Astrocyte (in vitro differentiated cells and primary cell): ENCODE measurements around the gene OGT. TPM values are rescaled to one million over a fixed set of nuclear protein-coding genes. Genes with fewer than 3 reads are reported as not detected.

Experiments used
- DNase-seq: peaks from one replicate; pipeline ENCODE4 v3.0.0-alpha.2; 2010; ENCODE audit warnings: low read depth
- FAIRE-seq: peaks from 2 replicates; lab custom pipeline; 2011; peaks lifted over from hg19 to GRCh38; lab: Jason Lieb, UNC
- H2AFZ ChIP-seq: 2 replicates; pipeline ENCODE4 v1.6.0; 2012; ENCODE audit warnings: low read depth, low read length, inconsistent platforms
- H3K27ac ChIP-seq: 2 replicates; pipeline ENCODE4 v1.5.1; 2011; ENCODE audit warnings: low read depth, low read length, inconsistent platforms
- H3K27me3 ChIP-seq: 2 replicates; pipeline ENCODE4 v1.6.0; 2011; ENCODE audit warnings: low read length, inconsistent platforms; ENCODE audit not compliant: insufficient read depth
- H3K36me3 ChIP-seq: 2 replicates; pipeline ENCODE4 v1.5.1; 2011; ENCODE audit warnings: low read length, inconsistent platforms; ENCODE audit not compliant: insufficient read depth
- H3K4me1 ChIP-seq: 2 replicates; pipeline ENCODE4 v1.5.1; 2011; ENCODE audit warnings: low read length, inconsistent platforms; ENCODE audit not compliant: insufficient read depth
- H3K4me2 ChIP-seq: 2 replicates; pipeline ENCODE4 v1.6.0; 2012; ENCODE audit warnings: low read length, inconsistent platforms
- H3K4me3 ChIP-seq: 2 replicates; pipeline ENCODE4 v1.5.1; 2011; ENCODE audit warnings: low read depth, mild to moderate bottlenecking, low read length, inconsistent platforms; ENCODE audit not compliant: insufficient read depth
- H3K79me2 ChIP-seq: 2 replicates; pipeline ENCODE4 v1.6.0; 2012; ENCODE audit warnings: mild to moderate bottlenecking, low read length, inconsistent platforms; ENCODE audit not compliant: insufficient read depth
- H3K9ac ChIP-seq: 2 replicates; pipeline ENCODE4 v1.6.0; 2012; ENCODE audit warnings: mild to moderate bottlenecking, low read length, inconsistent platforms
- H3K9me3 ChIP-seq: 2 replicates; pipeline ENCODE4 v1.5.1; 2012; ENCODE audit warnings: low read depth, mild to moderate bottlenecking, low read length, inconsistent platforms; ENCODE audit not compliant: insufficient read depth
- H4K20me1 ChIP-seq: 2 replicates; pipeline ENCODE4 v1.6.0; 2012; ENCODE audit warnings: low read length, inconsistent platforms; ENCODE audit not compliant: insufficient read depth
- H3K27ac Mint-ChIP-seq: one replicate; pipeline ENCODE4 v1.8.0; 2021; ENCODE audit warnings: mild to moderate bottlenecking, mixed read lengths; ENCODE audit not compliant: unreplicated experiment
- H3K27me3 Mint-ChIP-seq: one replicate; pipeline ENCODE4 v1.8.0; 2021; ENCODE audit warnings: low read depth, mixed read lengths; ENCODE audit not compliant: unreplicated experiment
- H3K36me3 Mint-ChIP-seq: one replicate; pipeline ENCODE4 v1.8.0; 2021; ENCODE audit warnings: low read depth, mixed read lengths; ENCODE audit not compliant: unreplicated experiment
- H3K4me1 Mint-ChIP-seq: one replicate; pipeline ENCODE4 v1.8.0; 2021; ENCODE audit warnings: low read depth, mixed read lengths; ENCODE audit not compliant: unreplicated experiment
- H3K4me3 Mint-ChIP-seq: one replicate; pipeline ENCODE4 v1.8.0; 2021; ENCODE audit warnings: mild to moderate bottlenecking, moderate library complexity, mixed read lengths; ENCODE audit not compliant: unreplicated experiment
- H3K9me3 Mint-ChIP-seq: one replicate; pipeline ENCODE4 v1.8.0; 2021; ENCODE audit warnings: mild to moderate bottlenecking, mixed read lengths; ENCODE audit not compliant: unreplicated experiment
- CTCF ChIP-seq: IDR thresholded peaks from 2 replicates; pipeline ENCODE4 v1.5.1; 2011; ENCODE audit warnings: low read depth, mild to moderate bottlenecking, inconsistent platforms, low read length, moderate library complexity; ENCODE audit not compliant: insufficient read depth
- EZH2 ChIP-seq: IDR thresholded peaks from 2 replicates; pipeline ENCODE4 v1.6.1; 2012; ENCODE audit warnings: mild to moderate bottlenecking, low read length, inconsistent platforms; ENCODE audit not compliant: insufficient read depth
- total RNA-seq: library from RNA; stranded (reverse); gene quantifications from 2 replicates; pipeline ENCODE4 v1.2.1, GENCODE V29; 2021

OGT gene
- total RNA-seq, 1 donor from 2014 or later = 139 TPM

GRCh38 chrX:71615954-71616353, 83.0 kb downstream of the OGT start:
- no peak overlapping the region for H3K4me3 ChIP-seq
- DNase-seq (no peak), FAIRE-seq (no peak)
- no peak overlapping the region for H2AFZ ChIP-seq
- no peak for TF ChIP-seq CTCF
- no peak for TF ChIP-seq EZH2
- H3K27me3 Mint-ChIP-seq = no peaks in the 10 kb centered on the region
- no peaks in the 10 kb centered on the region for H3K9me3 ChIP-seq
- H3K4me1 ChIP-seq = no peaks in the 10 kb centered on the region
- no peak overlapping the region for H3K4me2 ChIP-seq
- no peaks in the 10 kb centered on the region for H3K4me1 Mint-ChIP-seq
- no peaks in the 10 kb centered on the region for H3K9me3 Mint-ChIP-seq
- H3K36me3 Mint-ChIP-seq = peaks cover 11% of the 10 kb centered on the region
- H3K36me3 ChIP-seq = peaks cover 3% of the 10 kb centered on the region
- H4K20me1 ChIP-seq = no peaks in the 10 kb centered on the region
- no peak overlapping the region for H3K4me3 Mint-ChIP-seq
- H3K9ac ChIP-seq = no peak overlapping the region
- peak overlapping the region; percentile 66 for H3K27ac Mint-ChIP-seq
- H3K27ac ChIP-seq = no peak overlapping the region
- H3K27me3 ChIP-seq = no peaks in the 10 kb centered on the region
- H3K79me2 ChIP-seq = no peaks in the 10 kb centered on the region

- Mint-ChIP-seq H3K4me1 (no peaks in the 10 kb centered on the region), H3K9me3 (no peaks in the 10 kb centered on the region), H3K27me3 (no peaks in the 10 kb centered on the region), H3K36me3 (peaks cover 5% of the 10 kb centered on the region), H3K27ac (no peak overlapping the region), H3K4me3 (no peak overlapping the region)
- no peak overlapping the region for H3K27ac ChIP-seq
- H3K79me2 ChIP-seq = no peaks in the 10 kb centered on the region
- no peak overlapping the region for H3K4me3 ChIP-seq
- no peaks in the 10 kb centered on the region for H3K4me1 ChIP-seq
- TF ChIP-seq EZH2 = no peak
- TF ChIP-seq CTCF = no peak
- no peak overlapping the region for H2AFZ ChIP-seq
- DNase-seq (no peak), FAIRE-seq (no peak)
- H3K9ac ChIP-seq = no peak overlapping the region
- no peaks in the 10 kb centered on the region for H3K27me3 ChIP-seq
- H4K20me1 ChIP-seq = no peaks in the 10 kb centered on the region
- no peak overlapping the region for H3K4me2 ChIP-seq
- no peaks in the 10 kb centered on the region for H3K9me3 ChIP-seq
- H3K36me3 ChIP-seq = peaks cover 3% of the 10 kb centered on the region
Observed at GRCh38 chrX:71616672-71617529, 84.0 kb downstream of the OGT start.

DNA sequence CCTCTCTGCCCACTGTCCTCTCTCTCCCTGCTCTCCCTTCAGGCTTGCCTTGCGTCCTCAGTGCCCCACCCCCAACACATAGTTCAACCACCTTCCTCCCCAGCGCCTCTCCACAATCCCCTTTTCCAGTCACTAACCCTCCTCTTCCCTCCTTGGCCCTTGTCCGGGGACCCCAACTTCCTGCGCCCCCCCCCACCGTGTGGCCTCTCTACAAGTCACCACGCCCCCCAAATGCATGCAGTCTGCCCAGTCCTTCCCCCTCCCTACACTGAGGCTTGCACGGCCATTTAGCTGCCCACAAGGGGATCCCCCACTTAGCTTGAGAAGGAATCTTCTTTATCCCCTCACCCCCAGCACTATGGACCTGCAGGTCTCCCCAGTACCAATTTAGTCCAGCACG, 84.8 kb downstream of the OGT start:
- H4K20me1 ChIP-seq = no peaks in the 10 kb centered on the region
- no peak overlapping the region for H3K27ac ChIP-seq
- H3K9me3 ChIP-seq = no peaks in the 10 kb centered on the region
- Mint-ChIP-seq H3K4me3 (no peak overlapping the region), H3K36me3 (peaks cover 5% of the 10 kb centered on the region), H3K27ac (no peak overlapping the region), H3K27me3 (no peaks in the 10 kb centered on the region), H3K4me1 (no peaks in the 10 kb centered on the region), H3K9me3 (no peaks in the 10 kb centered on the region)
- no peak overlapping the region for H2AFZ ChIP-seq
- H3K27me3 ChIP-seq = no peaks in the 10 kb centered on the region
- TF ChIP-seq EZH2 (no peak), CTCF (no peak)
- no peak overlapping the region for H3K9ac ChIP-seq
- H3K4me3 ChIP-seq = no peak overlapping the region
- FAIRE-seq (no peak), DNase-seq (no peak)
- H3K4me1 ChIP-seq = no peaks in the 10 kb centered on the region
- no peak overlapping the region for H3K4me2 ChIP-seq
- no peaks in the 10 kb centered on the region for H3K79me2 ChIP-seq
- peaks cover 2% of the 10 kb centered on the region for H3K36me3 ChIP-seq
